Fibroblast of villous mesenchyme (primary cell): ENCODE data around the gene UBN1. TPM values are rescaled to one million over a fixed set of nuclear protein-coding genes. Genes with fewer than 3 reads are reported as not detected.

Experiments used
- DNase-seq: peaks from one replicate; pipeline ENCODE4 v3.0.0-alpha.2; 2010; ENCODE audit warnings: low read depth
- H3K4me3 ChIP-seq: 2 replicates; pipeline ENCODE4 v1.5.1; 2011; ENCODE audit warnings: low read depth, mild to moderate bottlenecking, low read length
- total RNA-seq: library from RNA; depleted of rRNA; stranded (reverse); fragments of >200 nt; gene quantifications from 2 replicates; pipeline ENCODE4 v1.2.3, GENCODE V29; 2012
- TF ChIP-seq, protein P1 (sequence below): IDR thresholded peaks from 2 replicates; pipeline ENCODE4 v1.5.1; 2012; ENCODE audit warnings: low read depth, mild to moderate bottlenecking, low read length; ENCODE audit not compliant: insufficient read depth

Gene UBN1
- total RNA-seq, 1 donor: 28.1 TPM

DNA sequence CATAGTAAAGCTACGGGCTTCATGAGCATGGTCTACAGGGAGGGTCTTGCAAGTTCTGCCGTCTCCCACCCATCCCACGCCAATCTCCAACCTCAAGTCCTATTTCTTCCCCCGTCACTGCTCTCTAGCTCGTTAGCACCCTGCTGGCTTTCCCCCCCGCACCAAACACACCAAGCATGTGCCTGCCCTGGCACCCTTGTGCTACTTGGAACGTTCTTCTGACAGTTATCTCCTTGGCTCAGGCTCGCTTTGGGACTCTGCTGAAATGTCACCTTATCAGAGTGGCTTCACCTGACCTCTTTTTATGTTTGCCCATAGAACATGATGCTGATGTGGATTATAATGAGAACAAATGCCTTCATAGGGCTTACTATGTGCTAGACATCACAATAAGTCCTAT, 22.1 kb upstream of the UBN1 start:
- TF ChIP-seq, protein P1, sequence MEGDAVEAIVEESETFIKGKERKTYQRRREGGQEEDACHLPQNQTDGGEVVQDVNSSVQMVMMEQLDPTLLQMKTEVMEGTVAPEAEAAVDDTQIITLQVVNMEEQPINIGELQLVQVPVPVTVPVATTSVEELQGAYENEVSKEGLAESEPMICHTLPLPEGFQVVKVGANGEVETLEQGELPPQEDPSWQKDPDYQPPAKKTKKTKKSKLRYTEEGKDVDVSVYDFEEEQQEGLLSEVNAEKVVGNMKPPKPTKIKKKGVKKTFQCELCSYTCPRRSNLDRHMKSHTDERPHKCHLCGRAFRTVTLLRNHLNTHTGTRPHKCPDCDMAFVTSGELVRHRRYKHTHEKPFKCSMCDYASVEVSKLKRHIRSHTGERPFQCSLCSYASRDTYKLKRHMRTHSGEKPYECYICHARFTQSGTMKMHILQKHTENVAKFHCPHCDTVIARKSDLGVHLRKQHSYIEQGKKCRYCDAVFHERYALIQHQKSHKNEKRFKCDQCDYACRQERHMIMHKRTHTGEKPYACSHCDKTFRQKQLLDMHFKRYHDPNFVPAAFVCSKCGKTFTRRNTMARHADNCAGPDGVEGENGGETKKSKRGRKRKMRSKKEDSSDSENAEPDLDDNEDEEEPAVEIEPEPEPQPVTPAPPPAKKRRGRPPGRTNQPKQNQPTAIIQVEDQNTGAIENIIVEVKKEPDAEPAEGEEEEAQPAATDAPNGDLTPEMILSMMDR: no peak

DNA sequence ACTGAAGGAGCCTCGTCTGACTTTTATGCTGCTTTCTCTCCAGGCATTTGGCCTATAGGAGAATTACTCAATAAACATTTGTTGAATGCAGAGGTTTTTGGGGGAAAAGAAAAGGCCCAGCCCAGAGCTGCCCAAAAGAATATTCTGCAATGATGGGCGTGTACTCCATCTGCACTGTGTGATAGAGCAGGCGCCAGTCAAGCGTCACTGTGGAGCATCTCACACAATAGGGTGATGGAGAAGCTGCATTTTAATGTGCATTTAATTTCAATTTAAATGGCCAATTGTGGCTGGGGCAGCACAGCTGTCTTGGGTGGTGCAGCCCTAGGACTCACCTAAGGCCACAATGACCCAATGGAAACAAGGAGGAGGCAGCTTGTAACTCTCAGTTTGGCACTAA, 20.8 kb upstream of the UBN1 start:
- DNase-seq: no peak
- no peak overlapping the region for H3K4me3 ChIP-seq
- TF ChIP-seq, protein P1: no peak

More for the DNA sequence above, 22.1 kb upstream of the UBN1 start:
- no peak overlapping the region for H3K4me3 ChIP-seq
- no peak for DNase-seq

DNA sequence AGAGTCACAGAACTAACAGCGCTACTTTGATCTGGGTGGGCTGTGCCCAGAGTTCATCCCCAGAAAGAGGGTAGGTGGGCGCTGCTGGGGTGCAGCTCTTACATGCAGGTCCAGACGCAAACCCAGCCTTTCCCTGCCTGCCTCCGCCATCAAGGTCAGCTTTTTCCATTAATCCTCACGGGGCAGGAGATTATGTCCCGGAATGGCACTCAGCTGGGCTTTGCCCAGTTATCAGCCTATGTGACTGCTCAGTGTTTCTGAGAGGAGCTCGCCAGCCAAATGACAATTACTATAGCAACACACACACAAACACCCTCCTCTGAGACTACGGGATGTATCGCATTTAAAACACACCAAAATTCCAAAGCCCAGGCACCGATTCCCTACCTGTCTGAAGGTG, 20.3 kb upstream of the UBN1 start:
- TF ChIP-seq, protein P1: no peak
- H3K4me3 ChIP-seq: no peak overlapping the region
- DNase-seq: no peak

DNA sequence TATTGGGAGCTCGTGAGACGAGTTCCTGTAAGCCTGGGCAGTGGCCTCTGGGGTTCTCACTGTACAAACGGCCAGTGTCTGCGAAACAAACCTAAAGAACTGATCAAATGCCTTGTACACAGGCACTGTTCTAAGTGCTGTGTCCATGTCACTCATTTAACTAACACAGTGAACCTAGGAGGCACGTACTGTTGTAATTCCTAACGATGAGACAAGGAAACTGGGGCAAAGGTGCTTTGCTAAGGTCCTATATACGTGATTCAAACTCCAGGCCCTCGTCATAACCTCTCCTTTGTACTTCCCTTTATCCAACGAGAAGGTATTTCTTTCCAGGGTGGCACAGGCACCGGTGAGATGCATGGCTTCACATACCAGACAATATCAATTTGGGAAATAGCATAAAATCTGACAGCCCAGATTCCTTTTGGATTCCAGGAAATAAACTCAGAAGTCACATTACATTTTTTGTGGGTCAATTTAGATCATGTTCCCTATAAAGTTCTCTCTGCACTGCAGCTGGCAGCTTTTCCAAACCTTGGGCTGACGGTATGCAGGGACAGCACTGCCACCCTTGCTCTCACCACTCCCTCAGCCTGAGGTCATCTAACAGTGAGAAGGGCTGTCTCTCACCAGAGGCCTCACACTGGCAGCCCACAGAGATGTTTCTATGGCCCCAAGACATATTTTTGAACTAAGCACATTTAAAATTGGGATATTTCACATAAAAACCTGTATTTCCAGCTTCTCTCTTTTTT, 18.5 kb upstream of the UBN1 start:
- DNase-seq: no peak
- H3K4me3 ChIP-seq: no peak overlapping the region
- TF ChIP-seq, protein P1: no peak

DNA sequence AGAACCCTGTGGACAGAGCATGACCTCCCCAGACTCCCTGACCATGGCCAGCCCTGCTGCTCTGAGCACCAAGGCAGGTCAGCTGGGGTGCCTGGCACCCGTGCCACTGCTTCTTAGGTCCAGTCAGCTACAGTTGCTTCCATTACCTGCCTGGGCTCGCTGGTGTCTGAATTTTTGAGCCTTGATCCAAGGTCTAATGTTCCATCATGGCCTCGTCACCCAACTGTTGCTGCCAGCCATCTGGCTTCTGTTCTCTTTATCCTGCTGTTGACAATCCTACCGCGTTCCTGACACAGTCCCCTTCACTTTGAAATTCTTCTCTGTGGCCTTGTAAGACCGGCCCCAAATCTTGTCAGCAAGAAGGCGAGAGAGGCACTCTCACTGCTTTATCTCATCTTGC, 16.9 kb upstream of the UBN1 start:
- TF ChIP-seq, protein P1: no peak

DNA sequence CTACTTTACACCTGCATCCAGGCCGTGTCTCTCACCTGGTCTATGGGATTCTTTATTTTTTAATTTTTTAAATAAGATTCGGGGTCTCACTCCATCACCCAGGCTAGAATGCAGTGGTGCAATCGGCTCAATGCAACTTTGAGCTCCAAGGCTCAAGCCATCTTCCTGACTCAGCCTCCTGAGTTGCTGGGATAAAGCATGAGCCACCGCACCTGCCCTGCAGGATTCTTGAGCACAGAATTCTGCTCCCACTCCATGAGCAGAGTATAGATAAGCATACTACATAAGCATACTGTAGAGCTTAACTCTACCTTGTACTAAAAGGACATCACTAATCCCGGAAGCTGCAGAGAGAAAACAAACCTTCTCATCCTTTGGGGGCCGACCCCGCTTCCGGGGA, 15.7 kb upstream of the UBN1 start:
- no peak for DNase-seq
- TF ChIP-seq, protein P1: no peak
- H3K4me3 ChIP-seq: no peak overlapping the region

More for the DNA sequence above, 16.9 kb upstream of the UBN1 start:
- no peak overlapping the region for H3K4me3 ChIP-seq
- no peak for DNase-seq
